Stomach (tissue), 4 donors: ENCODE measurements around the gene MAPRE2.

Source experiments
- EP300 ChIP-seq: sonication (generic); formaldehyde crosslinking; IDR thresholded peaks from one replicate; pipeline ENCODE4 v1.6.1; 2017; ENCODE audit warnings: antibody characterized with exemption
- POLR2A ChIP-seq, 4 donors: fragments of 450-650 bp; IDR thresholded peaks; one replicate each; pipeline ENCODE4 v1.6.1; 2016; ENCODE audit warnings: antibody characterized with exemption in 4 of 4, control low read depth in 2 of 4, mild to moderate bottlenecking in 1 of 4, moderate library complexity in 1 of 4
- POLR2AphosphoS5 ChIP-seq, 3 donors: sonication (generic); formaldehyde crosslinking; IDR thresholded peaks; one replicate each; pipeline ENCODE4 v1.6.1; 2016; ENCODE audit warnings: antibody characterized with exemption in 3 of 3
- TF ChIP-seq, protein P1 (sequence below), 7 experiments: fragments of 450-650 bp in 4 of 7; fragments of 200-600 bp in 3 of 7; sonication (generic) in 3 of 7; IDR thresholded peaks; one replicate each; pipeline ENCODE4 v1.5.1; 2016 to 2019; ENCODE audit warnings: antibody characterized with exemption in 7 of 7, control low read depth in 2 of 7, mild to moderate bottlenecking in 1 of 7

- TF ChIP-seq, protein P1, sequence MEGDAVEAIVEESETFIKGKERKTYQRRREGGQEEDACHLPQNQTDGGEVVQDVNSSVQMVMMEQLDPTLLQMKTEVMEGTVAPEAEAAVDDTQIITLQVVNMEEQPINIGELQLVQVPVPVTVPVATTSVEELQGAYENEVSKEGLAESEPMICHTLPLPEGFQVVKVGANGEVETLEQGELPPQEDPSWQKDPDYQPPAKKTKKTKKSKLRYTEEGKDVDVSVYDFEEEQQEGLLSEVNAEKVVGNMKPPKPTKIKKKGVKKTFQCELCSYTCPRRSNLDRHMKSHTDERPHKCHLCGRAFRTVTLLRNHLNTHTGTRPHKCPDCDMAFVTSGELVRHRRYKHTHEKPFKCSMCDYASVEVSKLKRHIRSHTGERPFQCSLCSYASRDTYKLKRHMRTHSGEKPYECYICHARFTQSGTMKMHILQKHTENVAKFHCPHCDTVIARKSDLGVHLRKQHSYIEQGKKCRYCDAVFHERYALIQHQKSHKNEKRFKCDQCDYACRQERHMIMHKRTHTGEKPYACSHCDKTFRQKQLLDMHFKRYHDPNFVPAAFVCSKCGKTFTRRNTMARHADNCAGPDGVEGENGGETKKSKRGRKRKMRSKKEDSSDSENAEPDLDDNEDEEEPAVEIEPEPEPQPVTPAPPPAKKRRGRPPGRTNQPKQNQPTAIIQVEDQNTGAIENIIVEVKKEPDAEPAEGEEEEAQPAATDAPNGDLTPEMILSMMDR (IDR thresholded peaks at IDR 0.05), result peak in 5 of 7 experiments; percentile 39 to 87 (median 66)
- TF ChIP-seq EP300, result no peak
- TF ChIP-seq POLR2A (IDR thresholded peaks at IDR 0.05), result no peak
- TF ChIP-seq POLR2AphosphoS5 (IDR thresholded peaks at IDR 0.05), result no peak
Measured at GRCh38 chr18:35143622-35144596, 102.7 kb downstream of the MAPRE2 start.
